HL-60/S4 (cell line): ENCODE data around the gene PLTP.

ENCODE experiments used
- in situ Hi-C: fragments of 300-500 bp; cut with MboI; formaldehyde crosslinking; loops from 2 replicates; pipeline ENCODE4 v1.14.3; 2022; ENCODE audit warnings: low sequenced_read_pairs

The PLTP gene

DNA sequence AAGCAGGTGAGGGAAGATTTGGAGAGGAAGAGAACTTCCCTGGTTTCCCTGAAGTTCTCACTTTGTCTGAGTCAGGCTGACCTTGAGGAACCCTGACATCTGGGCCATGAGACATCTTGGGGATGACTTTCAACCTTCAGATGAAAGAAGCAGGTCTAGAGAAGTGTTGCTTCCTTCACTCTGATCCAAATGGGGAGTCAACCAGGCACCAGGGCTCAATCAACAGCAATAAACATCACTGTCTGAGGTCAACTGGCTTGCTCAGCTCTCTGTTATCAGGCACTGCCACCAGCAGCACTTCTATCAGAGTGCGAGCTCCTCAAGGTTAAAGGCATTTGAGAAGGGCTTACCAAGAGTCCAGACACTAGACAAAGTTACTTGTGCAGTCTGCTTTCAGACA lies 61.0 kb downstream of the PLTP start:
- in situ Hi-C loops, result no loop called here

DNA sequence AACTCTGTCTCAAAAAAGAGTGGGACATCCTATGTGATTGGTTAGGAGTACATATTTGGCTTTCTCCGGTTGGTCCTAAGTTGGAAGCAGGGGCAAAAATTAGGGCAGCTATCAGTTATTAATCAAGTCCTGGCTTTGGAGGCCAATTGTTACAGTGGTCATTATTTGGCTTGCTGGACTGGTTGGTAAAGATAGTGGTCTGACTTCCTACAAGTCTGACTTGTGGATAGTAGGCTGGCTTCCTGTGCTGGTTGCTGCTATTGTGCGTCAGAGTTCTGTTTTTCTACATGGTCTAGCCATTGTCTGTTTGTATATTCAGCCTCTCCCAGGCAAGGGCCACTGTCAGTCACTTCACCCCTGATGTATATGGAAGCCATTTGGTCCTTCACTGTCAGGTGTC lies 61.7 kb downstream of the PLTP start:
- in situ Hi-C loops, result no loop called here

GRCh38 chr20:45848969-45849582 lies 62.9 kb downstream of the PLTP start:
- in situ Hi-C loops, result no loop called here
